K562 (cell line): Measurements from ENCODE around the gene MAN2A1. TPM values are rescaled to one million over a fixed set of nuclear protein-coding genes. Genes with fewer than 3 reads are reported as not detected.

Experiments used
- ATAC-seq: fragments of 200-7000 bp; cut with Tn5 transposase; 3 replicates; pipeline ENCODE4 v1.9.1; 2020; ENCODE audit warnings: moderate library complexity
- BruUV-seq: library from RNA; stranded (reverse); fragments of 400-500 nt; replicated peaks from 2 replicates; lab custom pipeline; 2021; lab: Mats Ljungman, UMichigan
- CTCF ChIA-PET: fragments of 300-600 bp; formaldehyde crosslinking; extraction: SDS; loops from one replicate; lab custom pipeline; 2021; ENCODE audit warnings: low intra/inter-chr PET ratio; lab: Yijun Ruan, JAX
- POLR2A ChIA-PET: fragments of 300-600, 350-650 bp; sonication (Branson Sonifier 250); formaldehyde crosslinking; extraction: SDS; loops from one replicate; lab custom pipeline; 2021; ENCODE audit warnings: antibody characterized with exemption, inconsistent platforms; lab: Yijun Ruan, JAX
- DNase-seq, 4 experiments: peaks; one replicate each; pipeline versions ENCODE4 v3.0.0 to v3.0.0-alpha.2; 2011 to 2018; ENCODE audit warnings: low spot score in 3 of 4, mixed read lengths in 3 of 4; ENCODE audit errors: extremely low read depth in 1 of 4
- FAIRE-seq: peaks from 2 replicates; lab custom pipeline; 2011; peaks lifted over from hg19 to GRCh38; lab: Jason Lieb, UNC
- H2AFZ ChIP-seq: 2 replicates; pipeline ENCODE4 v1.6.0; 2011; ENCODE audit warnings: low read depth, low read length, control low read depth, inconsistent platforms
- H3K27ac ChIP-seq: fragments of 200-600 bp; 3 replicates; pipeline ENCODE4 v1.8.0; 2011; ENCODE audit warnings: low read depth, mild to moderate bottlenecking, control low read depth, inconsistent platforms, low read length, moderate library complexity, mixed read lengths; ENCODE audit errors: extremely low read depth
- H3K27me3 ChIP-seq, 2 experiments: fragments of 300-600 bp in 1 of 2; 2 replicates in 1 of 2; 3 replicates in 1 of 2; pipeline versions ENCODE4 v1.6.0 to v1.8.0; 2011; ENCODE audit warnings: inconsistent platforms in 2 of 2, low read length in 2 of 2, mild to moderate bottlenecking in 1 of 2, mixed read lengths in 1 of 2, moderate library complexity in 1 of 2; ENCODE audit not compliant: control insufficient read depth in 2 of 2, insufficient read depth in 2 of 2
- H3K36me3 ChIP-seq: fragments of 300-600 bp; 3 replicates; pipeline ENCODE4 v1.8.0; 2011; ENCODE audit warnings: mild to moderate bottlenecking, low read length, inconsistent platforms; ENCODE audit not compliant: control insufficient read depth, insufficient read depth
- H3K4me1 ChIP-seq, 2 experiments: fragments of 200-600 bp in 1 of 2; replicated peaks in 1 of 2; 2 replicates in 1 of 2; 3 replicates in 1 of 2; pipeline versions ENCODE4 v1.5.1 to v1.8.0; 2011; ENCODE audit warnings: inconsistent platforms in 2 of 2, low read length in 2 of 2, mild to moderate bottlenecking in 1 of 2, mixed read lengths in 1 of 2, moderate library complexity in 1 of 2; ENCODE audit not compliant: control insufficient read depth in 2 of 2, insufficient read depth in 2 of 2
- H3K4me2 ChIP-seq: 2 replicates; pipeline ENCODE4 v1.6.1; 2011; ENCODE audit warnings: low read length, control low read depth, inconsistent platforms, mixed read lengths; ENCODE audit not compliant: insufficient read depth
- H3K4me3 ChIP-seq: fragments of 200-600 bp; sonication (generic), shearing (Covaris generic); 2 replicates; pipeline ENCODE4 v1.5.1; 2016; ENCODE audit warnings: control low read depth, inconsistent platforms
- H3K79me2 ChIP-seq: fragments of 200-600 bp; 3 replicates; pipeline ENCODE4 v1.8.0; 2011; ENCODE audit warnings: low read length, inconsistent platforms; ENCODE audit not compliant: control insufficient read depth, insufficient read depth
- H3K9ac ChIP-seq, 2 experiments: 2 replicates each; pipeline versions ENCODE4 v1.6.0 to v1.6.1; 2011; ENCODE audit warnings: low read depth in 2 of 2, low read length in 2 of 2, control low read depth in 1 of 2, inconsistent platforms in 1 of 2, mild to moderate bottlenecking in 1 of 2, mixed read lengths in 1 of 2; ENCODE audit not compliant: insufficient read depth in 1 of 2
- H3K9me1 ChIP-seq: one replicate; pipeline ENCODE4 v1.6.0; 2011; ENCODE audit warnings: inconsistent platforms, mild to moderate bottlenecking, low read length, moderate library complexity; ENCODE audit not compliant: control insufficient read depth, insufficient read depth
- H3K9me3 ChIP-seq: replicated peaks from 2 replicates; pipeline ENCODE4 v1.5.1; 2011; ENCODE audit warnings: low read depth, low read length, inconsistent platforms; ENCODE audit not compliant: control insufficient read depth, insufficient read depth
- H4K20me1 ChIP-seq: replicated peaks from 2 replicates; pipeline ENCODE4 v1.6.1; 2011; ENCODE audit warnings: low read length, inconsistent platforms, mixed read lengths; ENCODE audit not compliant: control insufficient read depth, insufficient read depth
- BACH1 ChIP-seq: fragments of 200-800 bp; sonication (Bioruptor generic); IDR thresholded peaks from 2 replicates; pipeline ENCODE4 v1.6.1; 2016; ENCODE audit warnings: missing genetic modification characterization, missing compliant biosample characterization
- CBX3 ChIP-seq, 2 experiments: IDR thresholded peaks; 1 replicate in 1 of 2; 2 replicates in 1 of 2; pipeline ENCODE4 v1.6.1; 2012; ENCODE audit warnings: inconsistent platforms in 2 of 2, low read length in 2 of 2, borderline replicate concordance in 1 of 2, control low read depth in 1 of 2
- DACH1 ChIP-seq: fragments of 450-650 bp; IDR thresholded peaks from 2 replicates; pipeline ENCODE4 v1.6.1; 2018; ENCODE audit not compliant: partially characterized antibody
- KLF16 ChIP-seq: IDR thresholded peaks from 2 replicates; pipeline ENCODE4 v1.6.1; 2016; ENCODE audit warnings: antibody characterized with exemption
- NBN ChIP-seq: fragments of 450-650 bp; IDR thresholded peaks from 2 replicates; pipeline ENCODE4 v1.6.1; 2016; ENCODE audit warnings: low read depth, mild to moderate bottlenecking
- NCOA4 ChIP-seq: fragments of 450-650 bp; IDR thresholded peaks from 2 replicates; pipeline ENCODE4 v1.6.1; 2018; ENCODE audit warnings: mild to moderate bottlenecking; ENCODE audit not compliant: partially characterized antibody
- NRF1 ChIP-seq, 2 experiments: fragments of 450-650 bp; IDR thresholded peaks in 1 of 2; conservative IDR thresholded peaks in 1 of 2; 2 replicates each; pipeline ENCODE4 v1.6.1; 2014; ENCODE audit warnings: mild to moderate bottlenecking in 2 of 2
- OTX1 ChIP-seq: fragments of 450-650 bp; formaldehyde crosslinking; IDR thresholded peaks from 2 replicates; pipeline ENCODE4 v1.4.0; 2022; ENCODE audit warnings: mild to moderate bottlenecking
- POLR3A ChIP-seq: IDR thresholded peaks from 2 replicates; pipeline ENCODE4 v1.6.1; 2011; ENCODE audit warnings: borderline replicate concordance, mild to moderate bottlenecking, moderate library complexity; ENCODE audit not compliant: insufficient read length, insufficient read depth; ENCODE audit errors: extremely low read depth
- ZC3H11A ChIP-seq: IDR thresholded peaks from 2 replicates; pipeline ENCODE4 v1.6.1; 2012; ENCODE audit warnings: low read depth, low read length, improper control_type of control experiment
- ZNF408 ChIP-seq: fragments of 250-450 bp; sonication (Bioruptor Pico); IDR thresholded peaks from 2 replicates; pipeline ENCODE4 v1.4.0; 2020; ENCODE audit warnings: low read depth, mild to moderate bottlenecking, moderate library complexity
- ZNF445 ChIP-seq: fragments of 250-450 bp; sonication (Bioruptor Pico); IDR thresholded peaks from 2 replicates; pipeline ENCODE4 v1.4.0; 2020; ENCODE audit warnings: low read depth, mild to moderate bottlenecking, moderate library complexity
- ZNF695 ChIP-seq: fragments of 450-650 bp; formaldehyde crosslinking; IDR thresholded peaks from 2 replicates; pipeline ENCODE4 v1.4.0; 2020; ENCODE audit warnings: mild to moderate bottlenecking, moderate library complexity
- WGBS: fragments of 100-300 bp; shearing (Covaris generic); methylation state at CpG from one replicate; pipeline ENCODE4 v1.1.6; 2016; ENCODE audit warnings: low coverage, mixed read lengths; ENCODE audit not compliant: insufficient coverage; ENCODE audit errors: missing lambda C conversion rate; 5-methylcytosine and 5-hydroxymethylcytosine counted together
- in situ Hi-C: fragments of 300-500 bp; cut with MboI; formaldehyde crosslinking; loops from 4 replicates; pipeline ENCODE4 v1.15.0; 2018; ENCODE audit warnings: inconsistent platforms, mixed read lengths
- intact Hi-C: fragments of 100-400 bp; cut with micrococcal nuclease; formaldehyde crosslinking; loops from 2 replicates; pipeline ENCODE4 v1.14.2; 2022
- polyA plus RNA-seq, 8 experiments: library from polyadenylated mRNA; depleted of rRNA in 4 of 8; stranded (reverse) in 5 of 8; unstranded in 3 of 8; fragments of >200 nt; fragmentation: Nextera tagmentation in 2 of 8; fragmentation: Illumina TruSeq in 1 of 8; extraction: Ambion mirVana in 2 of 8; extraction: Trizol in 1 of 8; gene quantifications; 2 replicates each; pipeline versions ENCODE4 v1.2.1 to v1.2.3, GENCODE V29; 2011 to 2014; ENCODE audit warnings: inconsistent platforms in 1 of 8, missing spikeins in 1 of 8
- total RNA-seq, 7 experiments: library from RNA; depleted of rRNA in 6 of 7; stranded (reverse); fragments of >200 nt in 6 of 7; fragmentation: Illumina TruSeq in 2 of 7; extraction: Trizol in 2 of 7; gene quantifications; 2 replicates each; pipeline versions ENCODE4 v1.2.1 to v1.2.3, GENCODE V29; 2011 to 2021; ENCODE audit warnings: low replicate concordance in 1 of 7
- TF ChIP-seq, protein P1 (sequence below): fragments of 450-650 bp; IDR thresholded peaks from 2 replicates; pipeline ENCODE4 v1.7.1; 2018; ENCODE audit warnings: mild to moderate bottlenecking, low read depth; ENCODE audit not compliant: partially characterized antibody
- TF ChIP-seq, protein P2 (sequence below): sonication (generic); formaldehyde crosslinking; IDR thresholded peaks from 2 replicates; pipeline ENCODE4 v1.8.1; 2023; ENCODE audit warnings: mild to moderate bottlenecking, missing genetic modification reagents

MAN2A1 gene
- total and polyA plus RNA-seq, 9 of the 15 experiments (the other 6 are each of a cell fraction or from before 2014, with no cell fraction given) = 5.2 to 32.0 (median 19.8) TPM

DNA sequence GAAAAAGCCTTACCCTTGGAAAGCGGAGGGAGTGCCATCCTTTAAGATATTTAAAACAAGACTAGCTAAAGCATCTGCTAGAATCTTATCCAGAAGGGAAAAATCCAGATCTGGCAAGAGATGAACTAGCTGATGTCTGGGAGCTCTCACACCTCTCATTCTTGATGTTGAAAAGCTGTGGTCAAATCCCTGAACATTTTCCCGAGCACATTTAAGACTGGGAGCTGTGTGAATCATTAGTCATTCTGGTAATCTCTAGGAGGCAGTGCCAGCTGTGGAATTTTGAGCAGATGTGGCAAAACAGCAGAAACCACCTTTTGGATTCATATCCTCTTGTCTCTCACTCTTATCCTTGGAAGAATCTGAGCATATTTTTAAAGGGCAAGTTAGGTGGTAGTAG is 218.0 kb downstream of the MAN2A1 start (continued):
- TF ChIP-seq NCOA4 = no peak

DNA sequence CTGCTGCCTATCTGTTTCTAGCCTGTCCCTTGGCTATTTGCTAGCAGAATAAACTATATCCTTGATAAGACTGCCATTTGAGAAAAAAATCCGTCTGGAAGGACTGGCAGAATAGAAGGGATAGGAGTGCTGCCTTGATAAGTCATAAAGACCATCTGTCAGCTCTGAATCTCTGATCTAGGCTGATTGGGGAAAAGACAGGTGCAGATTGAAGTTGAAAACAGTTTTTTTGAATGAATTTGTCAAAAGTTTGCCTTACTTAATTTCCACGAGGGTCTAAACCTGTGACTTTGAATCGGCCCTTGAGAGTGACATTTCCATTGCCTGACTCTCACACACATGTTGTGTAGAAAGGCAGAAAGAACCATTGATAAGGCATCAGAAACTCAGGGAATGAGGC is 218.6 kb downstream of the MAN2A1 start:
- Histone ChIP-seq H3K9me1 (no peaks in the 10 kb centered on the region), H3K36me3 (no peaks in the 10 kb centered on the region), H3K9me3 (no peaks in the 10 kb centered on the region), H3K27ac (no peak overlapping the region), H2AFZ (no peak overlapping the region), H4K20me1 (no peaks in the 10 kb centered on the region), H3K4me2 (no peak overlapping the region), H3K4me1 (no peaks in the 10 kb centered on the region), H3K79me2 (no peaks in the 10 kb centered on the region), H3K9ac (no peak overlapping the region), H3K4me3 (no peak overlapping the region), H3K27me3 (no peaks in the 10 kb centered on the region)
- FAIRE-seq (no peak), ATAC-seq (no peak), DNase-seq (no peak)
- intact Hi-C loops (no loop called here), in situ Hi-C loops (no loop called here)
- BruUV-seq = no TSS peak
- TF ChIP-seq, protein P1, sequence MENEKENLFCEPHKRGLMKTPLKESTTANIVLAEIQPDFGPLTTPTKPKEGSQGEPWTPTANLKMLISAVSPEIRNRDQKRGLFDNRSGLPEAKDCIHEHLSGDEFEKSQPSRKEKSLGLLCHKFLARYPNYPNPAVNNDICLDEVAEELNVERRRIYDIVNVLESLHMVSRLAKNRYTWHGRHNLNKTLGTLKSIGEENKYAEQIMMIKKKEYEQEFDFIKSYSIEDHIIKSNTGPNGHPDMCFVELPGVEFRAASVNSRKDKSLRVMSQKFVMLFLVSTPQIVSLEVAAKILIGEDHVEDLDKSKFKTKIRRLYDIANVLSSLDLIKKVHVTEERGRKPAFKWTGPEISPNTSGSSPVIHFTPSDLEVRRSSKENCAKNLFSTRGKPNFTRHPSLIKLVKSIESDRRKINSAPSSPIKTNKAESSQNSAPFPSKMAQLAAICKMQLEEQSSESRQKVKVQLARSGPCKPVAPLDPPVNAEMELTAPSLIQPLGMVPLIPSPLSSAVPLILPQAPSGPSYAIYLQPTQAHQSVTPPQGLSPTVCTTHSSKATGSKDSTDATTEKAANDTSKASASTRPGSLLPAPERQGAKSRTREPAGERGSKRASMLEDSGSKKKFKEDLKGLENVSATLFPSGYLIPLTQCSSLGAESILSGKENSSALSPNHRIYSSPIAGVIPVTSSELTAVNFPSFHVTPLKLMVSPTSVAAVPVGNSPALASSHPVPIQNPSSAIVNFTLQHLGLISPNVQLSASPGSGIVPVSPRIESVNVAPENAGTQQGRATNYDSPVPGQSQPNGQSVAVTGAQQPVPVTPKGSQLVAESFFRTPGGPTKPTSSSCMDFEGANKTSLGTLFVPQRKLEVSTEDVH = no peak
- no peak for TF ChIP-seq ZNF695 (CRISPR knock-in tag)
- TF ChIP-seq BACH1 = no peak
- no peak for TF ChIP-seq OTX1
- no peak for TF ChIP-seq ZNF445 (CRISPR knock-in tag)
- no peak for TF ChIP-seq POLR3A
- TF ChIP-seq ZC3H11A = no peak
- no peak for TF ChIP-seq NRF1 (conservative IDR thresholded peaks at IDR 0.05 in 1 of 2, IDR thresholded peaks at IDR 0.05 in 1 of 2)
- no peak for TF ChIP-seq DACH1
- no peak for TF ChIP-seq KLF16
- no peak for TF ChIP-seq NBN
- no peak for TF ChIP-seq CBX3 (IDR thresholded peaks at IDR 0.05; ENCODE audit: borderline replicate concordance in 1 of 2, low read length in 2 of 2)
- TF ChIP-seq ZNF408 (CRISPR knock-in tag) = no peak
- TF ChIP-seq, protein P2, sequence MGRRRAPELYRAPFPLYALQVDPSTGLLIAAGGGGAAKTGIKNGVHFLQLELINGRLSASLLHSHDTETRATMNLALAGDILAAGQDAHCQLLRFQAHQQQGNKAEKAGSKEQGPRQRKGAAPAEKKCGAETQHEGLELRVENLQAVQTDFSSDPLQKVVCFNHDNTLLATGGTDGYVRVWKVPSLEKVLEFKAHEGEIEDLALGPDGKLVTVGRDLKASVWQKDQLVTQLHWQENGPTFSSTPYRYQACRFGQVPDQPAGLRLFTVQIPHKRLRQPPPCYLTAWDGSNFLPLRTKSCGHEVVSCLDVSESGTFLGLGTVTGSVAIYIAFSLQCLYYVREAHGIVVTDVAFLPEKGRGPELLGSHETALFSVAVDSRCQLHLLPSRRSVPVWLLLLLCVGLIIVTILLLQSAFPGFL (CRISPR knock-in tag) = no peak
- ChIA-PET CTCF (no interaction called here), POLR2A (no interaction called here)
- WGBS = 0% methylated on average over 3 of the region's 3 CpGs
